GM21619 (cell line): ENCODE measurements around the gene HMCN2.
"Not testable (repeated sequence)": the region's sequence is repeated elsewhere in the genome, so short reads cannot be mapped to it uniquely, and the experiment has no call there.

Experiments
- ATAC-seq: cut with Tn5 transposase; IDR thresholded peaks from one replicate; pipeline ENCODE4 v1.9.1; 2021; ENCODE audit not compliant: unreplicated experiment

HMCN2 gene

DNA sequence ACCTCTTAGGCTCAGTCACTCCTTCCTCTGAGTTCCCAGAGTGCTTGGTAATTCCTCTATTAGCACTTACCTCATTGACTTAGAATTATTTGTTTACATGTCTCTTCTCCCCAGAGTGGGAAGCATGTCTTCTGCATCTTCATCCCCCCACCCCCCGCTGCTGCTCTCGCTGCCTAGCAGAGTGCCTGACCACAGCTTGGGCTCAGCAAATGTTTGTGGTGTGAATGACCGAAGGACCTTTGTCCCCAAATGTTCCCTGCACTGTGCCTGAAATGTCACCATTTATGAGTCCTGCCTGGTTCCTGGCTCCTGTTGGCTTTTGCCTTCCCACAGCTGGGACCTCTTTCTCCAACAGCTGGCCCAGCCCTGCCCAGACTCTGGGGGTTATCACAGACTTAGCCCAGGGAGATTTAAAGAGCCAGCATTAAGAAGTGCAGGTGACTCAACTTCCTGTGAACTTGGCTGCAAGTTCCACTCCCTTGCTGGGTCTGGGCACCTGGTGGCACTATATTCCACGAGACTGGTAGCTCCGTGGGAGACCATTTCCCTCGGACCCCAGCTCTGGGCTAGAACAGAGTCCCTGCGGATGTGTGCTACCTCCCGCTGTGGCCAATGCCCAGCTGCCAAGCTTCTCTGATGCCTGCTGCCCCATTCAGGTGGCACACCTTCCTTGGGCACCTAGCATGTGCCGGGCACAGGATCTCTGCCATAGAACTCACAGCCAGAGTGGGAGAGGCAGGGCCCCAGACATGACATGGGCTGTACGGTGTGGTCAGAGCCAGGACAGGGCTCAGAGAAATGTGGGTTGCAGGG lies 1.8 kb upstream of the HMCN2 start:
- ATAC-seq: no peak

DNA sequence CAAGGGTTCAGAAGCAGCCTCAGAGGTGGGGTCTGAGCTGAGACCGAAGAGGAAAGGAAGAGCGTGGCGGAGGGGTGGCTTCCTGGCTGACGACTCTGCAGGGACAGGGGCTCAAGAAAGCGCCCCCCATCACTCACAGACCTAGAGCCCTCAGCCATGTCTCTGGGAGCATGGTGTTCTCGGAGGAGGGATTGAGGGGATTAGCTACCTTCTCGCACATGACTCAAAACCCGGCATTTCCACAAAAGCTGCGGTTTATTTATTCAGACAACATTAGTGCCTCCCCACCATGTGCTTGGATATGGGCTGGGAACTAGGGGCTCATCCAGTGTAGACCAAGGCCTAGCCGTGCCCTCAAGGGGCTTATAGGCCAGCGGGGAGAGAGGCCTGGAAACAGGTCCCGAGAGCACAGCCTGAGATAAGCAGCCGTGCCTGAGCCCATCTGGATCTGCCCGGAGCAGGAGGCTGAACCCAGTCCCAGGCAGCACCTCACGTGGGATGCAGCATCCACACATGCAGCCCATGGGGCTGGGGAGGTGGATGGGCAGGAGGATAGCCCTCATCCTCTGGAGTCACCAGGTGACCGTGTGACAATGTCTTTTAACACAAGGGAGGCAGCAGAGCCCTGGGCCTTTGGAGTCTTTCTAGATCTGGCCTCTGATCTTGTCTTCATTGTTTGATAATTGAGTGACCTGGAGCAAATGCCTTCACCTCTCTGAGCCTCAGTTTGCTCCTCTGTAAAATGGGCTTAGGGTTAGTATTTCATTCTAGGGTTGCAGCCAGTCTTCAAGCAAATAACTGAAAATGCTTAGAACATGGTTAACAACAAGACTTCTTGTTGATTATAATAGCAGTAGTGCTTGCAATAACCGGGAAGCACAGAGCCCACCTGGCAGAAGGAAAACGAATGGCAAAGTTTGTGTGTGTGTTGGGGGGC lies 878 bp upstream of the HMCN2 start:
- ATAC-seq: no peak

DNA sequence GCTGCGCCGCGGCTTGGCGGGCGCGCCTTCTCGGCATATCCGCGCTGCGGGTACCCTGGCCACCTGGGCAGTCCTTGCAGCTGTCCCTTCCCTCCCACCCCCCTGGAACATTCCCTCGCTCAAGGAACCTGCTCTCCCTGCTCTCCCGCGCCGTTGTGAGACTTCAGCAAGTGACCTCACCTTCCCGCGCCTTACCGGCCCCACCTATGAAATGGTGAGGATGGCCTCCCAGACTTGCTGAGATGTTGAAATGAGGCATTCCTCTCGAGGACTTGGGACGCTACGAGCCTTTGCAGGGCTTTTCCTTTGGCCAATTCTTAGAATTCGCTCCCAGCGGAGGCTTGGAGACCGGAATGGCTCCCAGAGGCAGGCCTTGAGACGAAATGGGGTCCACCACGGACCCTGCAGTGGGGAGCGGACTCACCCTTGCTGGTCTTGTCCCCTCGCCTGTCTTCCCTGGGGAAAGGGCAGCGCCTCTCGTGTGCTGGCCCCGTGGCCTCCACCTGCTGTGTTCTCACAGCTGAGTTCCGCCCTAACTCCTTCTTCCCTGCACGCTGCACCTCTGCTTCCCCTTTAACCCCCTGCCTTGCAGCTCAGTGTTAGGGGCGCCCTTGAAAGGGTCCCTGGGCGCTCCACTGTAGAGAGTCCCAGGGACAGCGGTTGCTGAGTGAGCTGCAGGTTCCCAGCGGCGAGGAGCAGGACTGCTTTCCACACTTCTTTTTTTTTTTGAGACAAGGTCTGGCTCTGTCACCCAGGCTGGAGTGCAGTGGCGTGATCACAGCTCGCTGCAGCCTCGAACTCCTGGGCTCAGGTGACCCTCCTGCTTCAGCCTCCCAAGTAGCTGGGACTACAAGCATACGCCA lies 907 bp downstream of the HMCN2 start:
- ATAC-seq: no peak

DNA sequence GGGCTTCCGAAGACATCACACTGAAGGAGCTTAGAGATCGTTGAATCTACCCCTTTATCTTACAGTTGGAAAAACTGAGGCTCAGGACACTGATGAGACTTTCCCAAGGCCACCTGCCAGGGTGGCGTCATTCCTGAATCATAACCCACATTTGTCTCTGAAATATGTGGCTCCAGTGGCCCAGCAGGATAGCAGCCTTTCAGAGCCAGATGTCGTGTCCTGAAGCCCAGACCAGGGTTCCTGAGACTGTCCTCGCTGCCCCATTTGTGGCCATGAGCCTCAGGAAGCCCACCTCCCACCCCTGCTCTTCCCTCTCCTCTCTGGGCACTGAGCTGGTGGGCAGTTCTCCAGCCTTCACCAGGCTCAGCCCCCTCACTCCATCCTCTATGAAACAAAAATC lies 2.4 kb downstream of the HMCN2 start:
- ATAC-seq: no peak

DNA sequence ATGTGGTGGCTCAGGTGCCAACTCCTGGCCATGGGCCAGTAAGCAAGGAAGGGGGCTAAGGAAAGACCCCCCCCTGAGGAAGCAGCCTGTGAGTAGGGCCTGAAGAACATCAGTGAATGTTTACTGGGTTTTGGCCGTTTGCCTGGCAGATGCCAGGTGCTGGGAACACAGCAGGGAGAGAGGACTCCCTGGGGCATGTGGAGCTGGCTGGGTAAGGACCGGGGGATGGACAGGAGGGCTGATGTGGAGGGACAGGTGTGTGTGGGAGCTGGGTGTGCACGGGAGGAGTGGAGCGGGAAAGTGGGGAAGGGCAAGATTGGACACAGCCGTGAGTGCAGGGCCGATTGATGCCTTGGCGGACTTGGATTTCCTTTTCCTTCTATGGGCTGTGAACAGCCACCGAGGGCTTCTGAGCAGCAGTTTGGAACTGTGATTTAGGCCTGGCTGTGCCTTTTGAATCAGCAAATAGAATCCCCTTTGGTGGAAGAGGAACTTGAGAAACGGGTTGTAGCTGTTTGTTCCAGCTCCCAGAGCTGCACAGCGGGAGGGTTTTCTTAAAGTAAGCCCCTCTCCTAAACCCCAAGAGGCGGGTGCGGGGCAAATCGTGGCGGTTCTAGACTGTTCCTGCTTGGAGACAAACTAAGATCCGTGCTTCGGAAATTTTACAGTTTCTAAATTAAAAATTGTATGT lies 3.1 kb downstream of the HMCN2 start:
- ATAC-seq: no peak

GRCh38 chr9:130271473-130271872 lies 5.9 kb downstream of the HMCN2 start:
- ATAC-seq: no peak

- ATAC-seq: no peak
Measured at GRCh38 chr9:130275156-130275555, 9.6 kb downstream of the HMCN2 start.

DNA sequence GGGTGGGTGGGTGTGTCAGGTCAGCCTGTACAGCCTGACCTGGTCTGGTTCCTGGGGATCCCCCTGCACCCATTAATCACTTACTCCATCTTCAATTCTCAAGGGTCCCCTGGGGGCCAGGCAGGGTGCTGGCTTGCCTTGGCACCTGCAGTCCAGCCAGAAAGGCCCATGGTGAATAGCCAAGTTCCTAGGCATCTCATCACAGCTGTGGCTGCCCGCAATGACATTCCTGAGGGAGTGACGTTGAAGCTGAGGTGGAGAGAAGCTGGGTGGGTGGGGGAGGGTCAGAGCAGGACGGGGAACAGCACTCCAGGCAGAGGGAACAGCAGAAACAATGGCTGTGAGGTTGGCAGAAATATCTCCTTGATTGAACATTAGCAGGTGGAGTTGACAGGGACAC lies 10.6 kb downstream of the HMCN2 start:
- ATAC-seq: no peak

- ATAC-seq: no peak
Measured at GRCh38 chr9:130276955-130277354, 11.4 kb downstream of the HMCN2 start.

GRCh38 chr9:130277525-130277924 lies 12.0 kb downstream of the HMCN2 start:
- ATAC-seq: not testable (repeated sequence)

- ATAC-seq: no peak
Measured at GRCh38 chr9:130283539-130284248, 18.1 kb downstream of the HMCN2 start.

DNA sequence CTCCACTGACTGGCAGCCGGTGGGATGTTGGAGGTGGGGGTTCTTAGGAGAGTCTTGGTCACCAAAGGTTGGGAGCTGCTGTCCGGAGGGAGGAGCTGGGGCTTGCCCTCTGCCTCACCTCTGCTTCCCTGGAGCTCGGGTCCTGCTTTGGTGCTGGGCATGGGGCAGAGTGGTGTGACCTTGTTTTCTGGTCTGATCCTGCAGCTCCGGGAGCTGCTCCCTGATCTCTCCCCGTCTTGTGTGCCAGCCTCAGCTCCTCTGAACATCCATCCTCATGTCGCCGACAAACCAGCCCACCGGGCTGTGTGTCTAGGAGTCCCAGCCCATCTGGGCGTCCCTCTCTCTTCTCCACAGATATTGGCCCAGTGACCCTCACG lies 18.7 kb downstream of the HMCN2 start:
- ATAC-seq: no peak

DNA sequence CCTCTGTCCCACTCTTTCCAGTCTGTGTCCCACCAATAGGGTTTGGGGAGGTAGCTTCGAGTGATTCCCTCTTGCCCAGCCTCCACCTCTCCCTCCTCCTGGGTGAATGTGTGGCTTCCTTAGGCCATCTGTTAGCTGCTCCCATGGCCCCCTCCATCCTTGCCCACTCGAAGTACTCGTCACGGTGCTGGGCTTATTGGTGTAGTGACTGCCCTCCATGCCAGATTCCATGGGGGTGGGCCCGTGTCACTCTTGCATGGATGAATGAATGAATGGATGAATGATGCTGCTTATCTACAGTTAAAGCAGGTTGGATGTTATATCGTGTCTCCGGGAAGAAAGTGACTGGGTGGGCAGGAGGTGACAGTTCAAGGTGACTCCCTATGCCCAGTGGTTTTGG lies 19.1 kb downstream of the HMCN2 start:
- no peak for ATAC-seq

DNA sequence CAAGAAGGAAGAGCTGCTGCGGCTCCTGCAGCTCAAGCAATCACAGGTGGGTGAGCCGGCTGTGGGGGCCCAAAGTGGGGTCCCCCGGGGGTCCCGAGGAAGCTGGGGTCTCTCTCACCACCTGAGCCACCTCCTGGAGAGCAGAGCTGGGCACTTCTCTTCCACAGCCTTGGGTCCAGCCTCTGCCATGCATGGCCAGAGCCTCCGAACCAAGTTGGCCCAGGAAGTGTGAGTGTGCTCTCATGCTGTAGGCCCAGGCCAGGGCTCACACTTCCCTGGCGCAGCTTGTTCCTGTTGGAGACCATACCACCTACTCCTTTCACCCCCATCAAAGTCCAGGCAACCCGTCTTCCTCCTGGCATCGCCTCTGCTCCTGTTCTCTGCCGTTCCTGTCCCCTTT lies 19.7 kb downstream of the HMCN2 start:
- no peak for ATAC-seq

- ATAC-seq: no peak
Measured at GRCh38 chr9:130286072-130286770, 20.7 kb downstream of the HMCN2 start.

DNA sequence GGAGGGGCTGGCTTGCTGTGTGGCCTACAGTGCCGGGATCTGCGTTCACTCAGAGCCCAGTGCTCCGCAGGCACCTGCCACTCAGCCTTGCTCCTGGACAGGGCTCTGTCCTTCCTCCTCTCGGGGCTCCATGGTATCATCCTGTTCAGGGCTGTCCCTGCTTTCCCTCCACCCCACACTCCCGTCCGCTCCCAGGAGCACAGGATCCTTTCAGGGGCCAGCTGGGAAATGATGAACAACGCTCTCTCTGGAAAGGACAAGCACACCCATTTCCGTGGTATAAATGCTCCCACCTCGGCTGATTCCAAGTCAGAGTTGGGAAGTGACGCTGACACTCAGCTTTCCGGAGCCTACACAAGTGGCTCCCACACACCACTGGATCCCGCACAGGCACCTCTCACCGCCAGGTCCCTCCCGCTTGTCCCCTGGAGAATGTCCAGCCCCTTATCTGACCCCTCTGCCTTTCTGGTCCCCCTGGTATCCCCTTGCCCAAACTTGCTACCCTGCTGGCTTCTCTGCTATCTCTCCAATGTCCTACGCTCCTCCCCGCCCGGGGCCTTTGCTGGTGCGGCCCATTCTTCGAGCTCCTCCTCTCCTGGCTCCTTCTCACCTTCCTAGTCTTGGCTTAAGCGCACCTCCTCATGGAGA lies 21.3 kb downstream of the HMCN2 start:
- no peak for ATAC-seq

- ATAC-seq: no peak
Measured at GRCh38 chr9:130287736-130288135, 22.2 kb downstream of the HMCN2 start.

DNA sequence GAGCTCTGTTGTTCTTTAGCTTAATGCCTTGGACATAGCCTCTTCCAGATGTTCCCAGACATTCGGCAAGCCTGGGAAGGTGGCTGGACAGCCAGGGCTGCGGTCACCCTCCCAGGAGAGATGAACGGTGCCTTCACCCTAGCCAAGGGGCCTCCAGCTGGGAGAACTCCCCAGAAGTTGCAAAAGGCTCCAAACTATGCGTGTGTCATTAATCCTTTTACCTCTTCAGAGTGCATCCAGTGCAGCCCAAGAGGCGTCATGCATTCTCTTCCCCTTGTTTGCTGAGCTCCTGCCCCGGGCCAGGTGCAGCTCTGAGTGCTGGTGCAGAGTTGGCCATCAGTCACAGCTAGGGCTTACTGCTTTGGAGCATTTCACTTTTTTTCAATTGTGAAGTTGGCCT lies 22.8 kb downstream of the HMCN2 start:
- no peak for ATAC-seq
